Stomach (tissue), 4 donors: ENCODE results near the gene NDUFB3.

Experiments used
- CTCF ChIP-seq, 7 experiments: fragments of 450-650 bp in 4 of 7; fragments of 200-600 bp in 3 of 7; sonication (generic) in 3 of 7; IDR thresholded peaks; one replicate each; pipeline ENCODE4 v1.5.1; 2016 to 2019; ENCODE audit warnings: antibody characterized with exemption in 7 of 7, control low read depth in 2 of 7, mild to moderate bottlenecking in 1 of 7
- EP300 ChIP-seq: sonication (generic); formaldehyde crosslinking; IDR thresholded peaks from one replicate; pipeline ENCODE4 v1.6.1; 2017; ENCODE audit warnings: antibody characterized with exemption
- POLR2A ChIP-seq, 4 donors: fragments of 450-650 bp; IDR thresholded peaks; one replicate each; pipeline ENCODE4 v1.6.1; 2016; ENCODE audit warnings: antibody characterized with exemption in 4 of 4, control low read depth in 2 of 4, mild to moderate bottlenecking in 1 of 4, moderate library complexity in 1 of 4

GRCh38 chr2:201116115-201116958, 44.5 kb downstream of the NDUFB3 start, which contains the start of gene CFLAR:
- TF ChIP-seq EP300, result no peak
- no peak for TF ChIP-seq CTCF (IDR thresholded peaks at IDR 0.05)
- TF ChIP-seq POLR2A (IDR thresholded peaks at IDR 0.05), result peak in 2 of 4 donors; percentile 37 to 59
